Endometrium (tissue), 2 donors: Measurements from ENCODE around the gene REPS2.

Experiments
- FAIRE-seq: peaks from 2 replicates; lab custom pipeline; 2012; peaks lifted over from hg19 to GRCh38; lab: Jason Lieb, UNC
- donor health status: control.
- donor health status: control.

REPS2 gene

DNA sequence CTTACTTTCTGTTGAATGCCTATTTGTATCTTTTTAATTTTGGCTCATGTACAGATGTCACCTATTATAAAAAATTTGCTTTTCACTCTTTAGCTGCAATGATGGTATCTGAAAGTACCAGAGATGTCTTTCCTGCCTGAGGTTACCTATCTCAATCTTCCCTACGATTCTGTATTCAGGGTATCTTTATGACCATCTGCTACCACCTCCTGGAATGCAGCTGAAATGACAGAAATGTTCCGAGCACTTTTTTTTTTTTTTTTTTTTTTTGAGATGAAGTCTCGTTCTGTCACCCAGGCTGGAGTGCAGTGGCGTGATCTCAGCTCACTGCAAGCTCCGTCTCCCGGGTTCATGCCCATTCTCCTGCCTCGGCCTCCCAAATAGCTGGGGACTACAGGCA lies 136.4 kb downstream of the REPS2 start:
- FAIRE-seq = no peak

DNA sequence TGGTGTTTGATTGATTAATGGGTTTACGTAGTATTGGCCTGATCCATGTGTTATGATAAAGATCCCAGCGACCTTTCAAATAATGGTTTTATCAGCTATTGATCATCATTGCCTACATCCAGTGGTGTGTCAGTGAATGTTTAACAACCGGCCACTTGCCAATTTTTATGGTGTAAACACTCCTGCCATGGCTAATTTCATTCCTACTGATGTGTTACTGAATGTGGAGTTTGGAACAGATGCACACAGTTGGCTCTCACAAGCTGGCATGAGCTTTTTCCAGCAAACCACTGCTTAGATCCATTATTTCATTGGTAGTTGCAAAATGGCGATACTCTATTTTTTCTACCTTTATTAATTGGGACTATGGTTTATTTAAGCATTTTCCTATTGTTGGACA lies 139.9 kb downstream of the REPS2 start:
- no peak for FAIRE-seq

- FAIRE-seq = no peak
Measured at GRCh38 chrX:17095161-17095560, 148.7 kb downstream of the REPS2 start.

DNA sequence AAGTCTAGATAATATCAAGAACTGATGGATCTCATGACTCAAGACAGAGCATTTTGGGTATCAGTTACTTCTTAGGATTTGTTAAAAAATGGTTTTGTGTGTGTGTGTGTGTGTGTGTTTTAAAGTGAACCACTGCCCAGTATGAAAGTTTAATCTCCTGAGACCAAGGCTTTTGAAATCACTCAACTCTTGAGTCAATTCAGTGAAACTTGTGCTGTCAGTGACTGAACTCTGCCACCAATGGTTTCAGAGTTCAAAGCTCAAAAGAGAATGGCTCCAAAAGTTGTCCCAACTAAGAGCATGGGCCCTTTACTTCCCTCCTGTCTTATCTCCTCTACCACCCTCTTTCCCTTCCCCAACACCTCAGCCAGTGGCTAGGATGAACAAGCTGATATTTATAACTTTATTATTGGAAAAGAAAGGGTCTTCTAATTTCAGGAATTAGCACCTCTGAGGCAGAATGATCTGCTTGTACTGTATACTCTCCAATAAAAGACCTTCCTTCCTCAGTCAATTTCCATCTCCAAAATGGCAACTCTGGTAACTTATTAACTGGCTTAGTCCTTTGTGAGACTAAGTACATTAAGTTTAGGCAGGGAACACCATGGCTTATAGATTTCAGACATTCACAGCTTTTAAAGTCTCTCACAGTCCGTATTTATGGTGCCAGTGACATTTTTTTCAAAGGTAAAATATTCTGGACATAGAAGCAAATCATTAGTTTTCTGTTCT lies 152.2 kb downstream of the REPS2 start:
- no peak for FAIRE-seq

DNA sequence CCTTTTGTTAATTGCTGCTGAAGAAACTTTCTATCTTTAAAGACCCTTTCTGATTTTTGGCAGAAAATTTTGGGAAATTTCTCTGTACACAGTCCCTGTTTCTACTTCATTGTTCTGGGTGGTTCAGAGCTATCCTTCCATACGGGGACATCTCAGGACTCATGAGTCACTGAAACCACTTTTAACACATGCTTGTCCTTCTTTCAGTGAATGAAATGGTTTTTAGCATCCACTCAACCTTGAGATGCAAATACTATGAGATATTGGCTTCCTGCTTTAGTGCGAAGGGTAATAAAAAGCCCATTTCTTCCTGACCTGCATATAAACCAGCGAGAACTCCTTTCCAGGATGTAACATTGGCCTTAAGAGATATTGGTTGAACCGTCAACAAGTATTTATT lies 158.0 kb downstream of the REPS2 start:
- FAIRE-seq = no peak

DNA sequence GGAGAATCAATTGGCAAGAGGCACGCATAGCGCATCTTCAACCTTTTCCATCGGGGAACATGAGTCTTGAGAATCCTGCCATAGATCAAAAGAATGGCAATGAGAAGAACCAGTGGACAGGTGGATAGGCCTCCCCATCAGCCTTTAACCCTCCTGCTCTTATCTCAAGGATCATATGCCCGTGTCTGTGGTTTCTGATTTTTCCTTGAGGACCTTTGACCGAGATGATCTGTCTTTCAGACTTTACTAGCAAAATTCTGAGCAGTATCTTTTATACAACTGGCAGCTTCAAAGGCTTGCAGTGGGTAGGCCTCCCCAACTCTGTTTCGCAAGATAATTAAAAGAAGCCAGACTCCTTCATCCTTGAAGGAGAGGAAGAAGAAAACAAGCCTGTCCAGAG lies 174.4 kb downstream of the REPS2 start:
- no peak for FAIRE-seq

GRCh38 chrX:17154001-17154400 lies 207.5 kb downstream of the REPS2 start:
- no peak for FAIRE-seq

DNA sequence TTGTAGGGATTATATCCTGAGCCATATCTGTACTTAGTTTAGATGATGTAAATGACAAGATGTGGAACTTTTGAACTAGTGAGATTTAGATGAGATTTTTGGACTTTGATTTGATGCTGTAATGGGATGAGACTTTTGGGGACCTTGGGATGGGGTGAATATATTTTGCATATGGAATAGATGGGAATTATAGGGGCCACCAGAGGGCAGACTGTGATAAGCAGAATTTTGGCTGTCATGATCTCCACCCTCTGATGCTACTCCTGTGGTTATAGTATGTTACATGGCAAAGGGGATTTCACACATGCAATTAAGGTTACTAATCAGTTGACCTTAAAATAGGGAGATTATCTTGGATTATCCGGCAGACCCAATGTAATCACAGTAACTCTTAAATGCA lies 214.5 kb downstream of the REPS2 start:
- FAIRE-seq = no peak

GRCh38 chrX:17161991-17162390 lies 215.5 kb downstream of the REPS2 start:
- FAIRE-seq = no peak

- no peak for FAIRE-seq
Measured at GRCh38 chrX:17164079-17164478, 217.6 kb downstream of the REPS2 start.

DNA sequence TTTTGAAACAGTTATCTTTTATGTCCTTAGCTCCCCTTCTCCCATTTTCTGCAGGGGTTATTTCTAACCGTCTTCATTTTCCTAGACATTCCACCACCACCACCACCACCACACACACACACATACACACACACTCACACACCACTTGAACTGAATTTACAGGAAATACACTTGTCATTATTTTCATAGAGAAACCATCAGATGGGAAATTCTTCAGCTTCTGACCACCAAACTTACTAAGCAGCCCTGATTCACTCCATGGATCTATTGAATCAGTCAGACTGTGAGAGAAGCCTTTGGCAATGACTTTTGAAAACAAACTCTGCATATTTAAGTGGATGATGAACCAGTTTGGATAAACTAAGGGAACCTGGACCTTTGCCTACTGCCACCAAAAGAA lies 218.5 kb downstream of the REPS2 start:
- no peak for FAIRE-seq

DNA sequence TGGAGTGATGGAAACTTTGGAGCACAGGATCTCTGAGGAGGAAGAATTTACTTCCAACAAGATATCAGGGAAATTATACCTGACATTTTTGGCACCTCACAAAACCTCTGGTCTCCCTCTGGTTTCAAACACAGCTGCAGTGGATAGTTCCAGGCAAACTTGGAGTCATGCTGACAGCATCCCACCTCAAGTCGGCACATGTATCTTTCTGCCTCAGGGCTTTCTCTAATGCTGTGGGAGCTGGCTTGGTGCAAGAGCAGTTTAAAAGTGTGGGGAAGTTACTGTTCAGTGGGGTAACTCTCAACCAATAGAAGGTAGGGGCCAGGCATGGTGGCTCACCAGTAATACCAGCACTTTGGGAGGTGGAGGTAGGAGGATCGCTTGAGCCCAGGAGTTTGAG lies 221.5 kb downstream of the REPS2 start:
- no peak for FAIRE-seq

DNA sequence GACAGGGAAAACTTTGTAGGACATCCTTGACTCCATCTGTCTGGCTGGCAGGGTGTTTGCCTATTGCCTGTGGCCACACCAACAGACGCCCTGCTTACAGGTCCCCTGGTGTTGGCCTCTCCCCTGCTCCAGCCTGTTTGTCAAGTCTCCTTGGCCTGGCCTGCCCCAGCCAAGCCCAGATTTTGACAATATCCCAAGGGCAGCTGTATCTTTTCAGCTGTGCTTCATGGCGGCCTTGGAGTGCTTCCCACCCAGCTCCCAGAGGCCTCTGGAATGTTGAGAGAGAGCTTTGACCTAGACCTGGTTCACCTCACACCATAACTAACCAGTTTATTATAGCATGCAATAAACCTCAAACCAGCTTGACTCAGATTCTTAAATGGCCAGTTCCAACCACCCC lies 224.5 kb downstream of the REPS2 start:
- FAIRE-seq = no peak

GRCh38 chrX:17174671-17175070 lies 228.2 kb downstream of the REPS2 start:
- no peak for FAIRE-seq

DNA sequence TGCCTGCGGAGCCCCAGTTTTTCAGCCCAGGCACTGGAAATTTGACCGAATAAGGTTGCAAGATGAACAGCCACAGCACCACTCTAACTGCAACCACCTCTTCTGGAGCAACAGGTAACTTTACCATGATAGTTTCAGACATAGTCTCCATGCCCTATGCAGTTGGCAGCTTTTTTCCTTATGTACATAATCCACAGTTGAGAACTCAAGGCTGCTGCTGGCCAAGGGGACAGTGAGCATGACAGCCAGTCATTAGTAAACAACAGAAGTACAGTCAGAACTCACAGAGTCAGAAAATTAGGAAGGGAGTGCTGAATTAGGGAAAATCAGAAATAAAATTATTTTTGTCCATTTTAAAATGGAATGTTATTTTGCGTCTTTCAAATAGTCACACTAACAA lies 235.9 kb downstream of the REPS2 start:
- FAIRE-seq = no peak

DNA sequence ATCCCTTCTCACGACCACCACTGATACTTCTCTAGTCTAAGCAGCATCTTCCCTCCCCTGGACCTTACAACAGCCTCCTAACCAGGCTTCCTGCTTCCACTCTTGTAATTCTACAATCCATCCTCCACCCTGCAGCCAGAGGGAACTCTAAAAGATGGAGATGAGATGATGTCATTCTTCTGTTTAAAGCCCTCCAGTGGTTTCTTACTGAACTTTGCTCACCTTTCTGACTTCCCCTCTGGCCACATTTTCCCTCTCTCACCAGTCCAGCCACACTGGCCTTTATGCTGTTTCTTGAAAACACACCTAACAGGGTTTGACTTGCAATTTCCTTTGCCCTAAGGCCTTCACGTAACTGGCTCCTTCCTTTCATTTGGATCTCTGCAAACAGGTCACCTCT lies 237.1 kb downstream of the REPS2 start:
- no peak for FAIRE-seq

- no peak for FAIRE-seq
Measured at GRCh38 chrX:17185431-17185830, 239.0 kb downstream of the REPS2 start.

GRCh38 chrX:17187136-17187756 lies 240.8 kb downstream of the REPS2 start:
- no peak for FAIRE-seq

DNA sequence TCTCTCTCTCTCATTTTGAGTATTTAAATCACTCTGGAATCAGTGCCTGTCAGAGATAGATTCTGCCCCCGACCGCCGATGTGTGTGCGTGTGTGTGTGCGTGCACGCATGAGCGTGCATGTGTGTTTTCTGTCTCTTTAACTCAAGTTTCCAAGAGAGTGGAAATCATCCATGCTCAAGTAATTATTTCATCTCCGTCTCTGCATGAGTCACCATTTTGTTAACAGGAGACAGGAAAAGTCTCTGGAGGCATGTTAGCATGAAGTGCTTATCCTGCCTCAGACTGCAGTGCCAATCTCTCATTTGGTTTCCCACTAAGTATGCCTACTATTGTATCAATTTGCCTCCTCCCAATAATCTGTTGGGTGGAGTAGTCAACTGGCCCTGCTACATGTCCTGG lies 245.6 kb downstream of the REPS2 start:
- no peak for FAIRE-seq
